HCT116 (cell line): ENCODE measurements around the gene POLN.

Experiments
- JUND ChIP-seq: IDR thresholded peaks from 2 replicates; pipeline ENCODE4 v1.6.1; 2012
- POLR2AphosphoS5 ChIP-seq: IDR thresholded peaks from 2 replicates; pipeline ENCODE4 v1.6.1; 2011; ENCODE audit warnings: mild to moderate bottlenecking, low read depth, low read length, moderate library complexity
- RAD21 ChIP-seq: IDR thresholded peaks from 2 replicates; pipeline ENCODE4 v1.6.1; 2012; ENCODE audit warnings: low read depth, mild to moderate bottlenecking
- ZNF274 ChIP-seq: fragments of 200-500 bp; sonication (Bioruptor generic); IDR thresholded peaks from 2 replicates; pipeline ENCODE4 v1.6.1; 2014; ENCODE audit warnings: mild to moderate bottlenecking, low read depth, low read length, inconsistent platforms
- TF ChIP-seq, protein P1 (sequence below), 3 experiments: fragments of 200-600 bp in 1 of 3; sonication (generic) in 1 of 3; IDR thresholded peaks in 2 of 3; conservative IDR thresholded peaks in 1 of 3; 2 replicates each; pipeline ENCODE4 v1.5.1; 2012 to 2017; ENCODE audit warnings: low read depth in 2 of 3, low read length in 2 of 3, antibody characterized with exemption in 1 of 3, borderline replicate concordance in 1 of 3, control low read depth in 1 of 3, mild to moderate bottlenecking in 1 of 3, mixed read lengths in 1 of 3, mixed run types in 1 of 3, moderate library complexity in 1 of 3; ENCODE audit not compliant: insufficient read depth in 1 of 3

DNA sequence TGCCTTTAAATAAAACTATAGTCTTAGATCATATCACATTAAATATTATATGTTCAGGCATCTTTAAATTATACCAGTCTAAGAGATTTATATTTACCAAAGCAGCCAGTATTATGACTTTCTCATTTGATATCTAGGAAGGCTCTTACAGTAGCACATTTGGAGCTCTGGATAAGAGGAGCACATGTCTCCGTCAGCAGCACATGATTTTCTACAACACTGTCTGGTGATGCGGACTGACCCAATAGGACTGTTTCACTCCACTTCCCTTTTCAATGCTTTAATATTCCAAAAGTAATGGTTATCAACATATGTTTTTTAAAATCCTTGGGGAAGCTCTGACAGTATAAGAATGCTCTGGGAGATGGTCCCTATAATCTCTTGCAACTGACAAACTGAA is 61.5 kb downstream of the POLN start:
- TF ChIP-seq, protein P1, sequence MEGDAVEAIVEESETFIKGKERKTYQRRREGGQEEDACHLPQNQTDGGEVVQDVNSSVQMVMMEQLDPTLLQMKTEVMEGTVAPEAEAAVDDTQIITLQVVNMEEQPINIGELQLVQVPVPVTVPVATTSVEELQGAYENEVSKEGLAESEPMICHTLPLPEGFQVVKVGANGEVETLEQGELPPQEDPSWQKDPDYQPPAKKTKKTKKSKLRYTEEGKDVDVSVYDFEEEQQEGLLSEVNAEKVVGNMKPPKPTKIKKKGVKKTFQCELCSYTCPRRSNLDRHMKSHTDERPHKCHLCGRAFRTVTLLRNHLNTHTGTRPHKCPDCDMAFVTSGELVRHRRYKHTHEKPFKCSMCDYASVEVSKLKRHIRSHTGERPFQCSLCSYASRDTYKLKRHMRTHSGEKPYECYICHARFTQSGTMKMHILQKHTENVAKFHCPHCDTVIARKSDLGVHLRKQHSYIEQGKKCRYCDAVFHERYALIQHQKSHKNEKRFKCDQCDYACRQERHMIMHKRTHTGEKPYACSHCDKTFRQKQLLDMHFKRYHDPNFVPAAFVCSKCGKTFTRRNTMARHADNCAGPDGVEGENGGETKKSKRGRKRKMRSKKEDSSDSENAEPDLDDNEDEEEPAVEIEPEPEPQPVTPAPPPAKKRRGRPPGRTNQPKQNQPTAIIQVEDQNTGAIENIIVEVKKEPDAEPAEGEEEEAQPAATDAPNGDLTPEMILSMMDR (IDR thresholded peaks at IDR 0.05 in 2 of 3, conservative IDR thresholded peaks at IDR 0.05 in 1 of 3; ENCODE audit: borderline replicate concordance in 1 of 3, insufficient read depth in 1 of 3, low read depth in 2 of 3, low read length in 2 of 3): no peak
- no peak for TF ChIP-seq RAD21
- TF ChIP-seq ZNF274: no peak
- TF ChIP-seq JUND: no peak
- no peak for TF ChIP-seq POLR2AphosphoS5
